K562 (cell line): ENCODE measurements around the gene XYLB. TPM values are rescaled to one million over a fixed set of nuclear protein-coding genes. Genes with fewer than 3 reads are reported as not detected.
A peak's percentile ranks its signal among the peaks of the same experiment; 100 is the strongest.

Experiments used
- HMG20A ChIP-seq: fragments of 450-650 bp; formaldehyde crosslinking; conservative IDR thresholded peaks from 2 replicates; pipeline ENCODE4 v1.4.0; 2020; ENCODE audit warnings: mild to moderate bottlenecking, mixed read lengths
- HNRNPK ChIP-seq: fragments of 200-400 bp; formaldehyde crosslinking; IDR thresholded peaks from one replicate; pipeline ENCODE4 v1.6.1; 2018; ENCODE audit warnings: mild to moderate bottlenecking, low read depth, low read length; ENCODE audit not compliant: poor library complexity, severe bottlenecking
- MCM5 ChIP-seq: fragments of 450-650 bp; IDR thresholded peaks from 2 replicates; pipeline ENCODE4 v1.6.1; 2016; ENCODE audit warnings: low read depth
- NR2C1 ChIP-seq, 2 experiments: fragments of 450-650 bp; IDR thresholded peaks; 2 replicates each; pipeline ENCODE4 v1.6.1; 2017; ENCODE audit warnings: mild to moderate bottlenecking in 2 of 2, antibody characterized with exemption in 1 of 2, inconsistent platforms in 1 of 2, missing compliant biosample characterization in 1 of 2, missing genetic modification characterization in 1 of 2
- NR4A1 ChIP-seq, 2 experiments: fragments of 250-450 bp in 1 of 2; fragments of 450-650 bp in 1 of 2; sonication (Bioruptor Pico) in 1 of 2; IDR thresholded peaks; 2 replicates each; pipeline versions ENCODE4 v1.4.0 to v1.6.1; 2016 to 2020; ENCODE audit warnings: mild to moderate bottlenecking in 2 of 2, missing compliant biosample characterization in 1 of 2, missing genetic modification characterization in 1 of 2, moderate library complexity in 1 of 2
- PHB ChIP-seq: fragments of 250-450 bp; sonication (Bioruptor Pico); IDR thresholded peaks from 2 replicates; pipeline ENCODE4 v1.5.0; 2021
- RNF2 ChIP-seq: sonication (generic); IDR thresholded peaks from 2 replicates; pipeline ENCODE4 v1.6.1; 2016
- SIN3B ChIP-seq: fragments of 450-650 bp; IDR thresholded peaks from 2 replicates; pipeline ENCODE4 v1.6.1; 2017; ENCODE audit warnings: low read depth, mild to moderate bottlenecking, moderate library complexity
- SMAD3 ChIP-seq: fragments of 450-650 bp; formaldehyde crosslinking; conservative IDR thresholded peaks from 2 replicates; pipeline ENCODE4 v1.4.0; 2020; ENCODE audit warnings: mild to moderate bottlenecking
- SP2 ChIP-seq: IDR thresholded peaks from 2 replicates; pipeline ENCODE4 v1.6.1; 2011; ENCODE audit warnings: mild to moderate bottlenecking, low read depth, low read length, moderate library complexity; ENCODE audit not compliant: poor library complexity, severe bottlenecking; ENCODE audit errors: extremely low read depth
- TBP ChIP-seq: optimal IDR thresholded peaks from 2 replicates; pipeline ENCODE3; 2011; ENCODE audit warnings: low read depth, low read length, improper control_type of control experiment
- ZBTB7A ChIP-seq: IDR thresholded peaks from 2 replicates; pipeline ENCODE4 v1.6.1; 2011; ENCODE audit warnings: low read depth, mild to moderate bottlenecking, low read length, moderate library complexity, borderline replicate concordance; ENCODE audit not compliant: control insufficient read depth
- ZFP30 ChIP-seq: fragments of 250-450 bp; sonication (Bioruptor Pico); IDR thresholded peaks from 2 replicates; pipeline ENCODE4 v1.8.0; 2022; ENCODE audit warnings: moderate library complexity, mild to moderate bottlenecking, inconsistent platforms, borderline replicate concordance
- polyA plus RNA-seq, 8 experiments: library from polyadenylated mRNA; depleted of rRNA in 4 of 8; stranded (reverse) in 5 of 8; unstranded in 3 of 8; fragments of >200 nt; fragmentation: Nextera tagmentation in 2 of 8; fragmentation: Illumina TruSeq in 1 of 8; extraction: Ambion mirVana in 2 of 8; extraction: Trizol in 1 of 8; gene quantifications; 2 replicates each; pipeline versions ENCODE4 v1.2.1 to v1.2.3, GENCODE V29; 2011 to 2014; ENCODE audit warnings: inconsistent platforms in 1 of 8, missing spikeins in 1 of 8
- total RNA-seq, 7 experiments: library from RNA; depleted of rRNA in 6 of 7; stranded (reverse); fragments of >200 nt in 6 of 7; fragmentation: Illumina TruSeq in 2 of 7; extraction: Trizol in 2 of 7; gene quantifications; 2 replicates each; pipeline versions ENCODE4 v1.2.1 to v1.2.3, GENCODE V29; 2011 to 2021; ENCODE audit warnings: low replicate concordance in 1 of 7
- TF ChIP-seq, protein P1 (sequence below): fragments of 250-450 bp; sonication (Bioruptor Pico); IDR thresholded peaks from 2 replicates; pipeline ENCODE4 v1.9.0; 2021; ENCODE audit warnings: mild to moderate bottlenecking, inconsistent platforms
- TF ChIP-seq, protein P2 (sequence below), 2 experiments: fragments of 450-650 bp in 1 of 2; sonication (generic) in 1 of 2; formaldehyde crosslinking in 1 of 2; IDR thresholded peaks in 1 of 2; conservative IDR thresholded peaks in 1 of 2; 2 replicates each; pipeline versions ENCODE4 v1.6.1 to v1.8.1; 2016 to 2023; ENCODE audit warnings: mild to moderate bottlenecking in 2 of 2, moderate library complexity in 2 of 2, inconsistent platforms in 1 of 2, missing genetic modification reagents in 1 of 2
- TF ChIP-seq, protein P3 (sequence below): sonication (generic); formaldehyde crosslinking; IDR thresholded peaks from 2 replicates; pipeline ENCODE4 v1.8.0; 2022; ENCODE audit warnings: mild to moderate bottlenecking, missing genetic modification reagents
- TF ChIP-seq, protein P4 (sequence below): IDR thresholded peaks from 3 replicates; pipeline ENCODE4 v1.6.1; 2011; ENCODE audit warnings: borderline replicate concordance, mild to moderate bottlenecking; ENCODE audit not compliant: insufficient read length, insufficient read depth
- TF ChIP-seq, protein P5 (sequence below): fragments of 250-450 bp; sonication (Bioruptor Pico); IDR thresholded peaks from 2 replicates; pipeline ENCODE4 v1.4.0; 2020; ENCODE audit warnings: borderline replicate concordance
- TF ChIP-seq, protein P6 (sequence below): fragments of 250-450 bp; sonication (Bioruptor Pico); IDR thresholded peaks from 2 replicates; pipeline ENCODE4 v1.8.0; 2021; ENCODE audit warnings: borderline replicate concordance, mild to moderate bottlenecking, moderate library complexity; ENCODE audit not compliant: poor library complexity, severe bottlenecking

The XYLB gene
- total and polyA plus RNA-seq, 9 of the 15 experiments (the other 6 are each of a cell fraction or from before 2014, with no cell fraction given), result 4.0 to 20.2 (median 13.2) TPM

DNA sequence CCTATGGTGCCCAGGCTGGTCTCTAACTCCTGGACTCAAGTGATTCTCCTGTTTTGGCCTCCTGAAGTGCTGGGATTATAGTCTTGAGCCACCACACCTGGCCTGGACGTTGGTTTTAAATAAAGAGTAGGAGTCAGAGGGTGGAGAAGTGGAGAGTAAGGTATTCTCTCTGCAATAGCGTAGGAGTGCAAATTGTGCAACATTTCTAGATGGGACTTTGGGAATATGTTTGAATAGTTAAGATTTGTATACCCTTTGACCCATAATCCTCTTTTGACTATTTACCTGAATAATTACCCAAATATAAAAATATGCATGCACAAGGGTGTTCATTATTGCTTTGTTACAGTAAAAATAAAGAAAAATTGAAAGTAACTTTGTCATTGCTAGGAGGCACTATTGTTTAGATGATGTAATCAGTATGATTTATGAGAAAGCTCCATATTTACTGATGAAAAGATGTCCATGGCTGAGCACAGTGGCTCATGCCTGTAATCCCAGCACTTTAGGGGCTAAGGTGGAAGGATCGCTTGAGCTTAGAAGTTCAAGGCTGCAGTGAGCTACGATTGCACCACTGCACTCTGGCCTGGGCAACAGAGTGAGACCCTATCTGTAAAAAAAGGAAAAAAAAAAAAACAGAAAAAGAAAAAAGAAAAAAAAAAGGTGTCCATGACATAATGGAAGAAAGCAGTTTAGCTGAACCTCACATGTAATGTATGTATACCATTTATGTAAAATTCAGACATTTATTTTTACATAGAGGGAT, 15.1 kb upstream of the XYLB start (continued):
- TF ChIP-seq, protein P1, sequence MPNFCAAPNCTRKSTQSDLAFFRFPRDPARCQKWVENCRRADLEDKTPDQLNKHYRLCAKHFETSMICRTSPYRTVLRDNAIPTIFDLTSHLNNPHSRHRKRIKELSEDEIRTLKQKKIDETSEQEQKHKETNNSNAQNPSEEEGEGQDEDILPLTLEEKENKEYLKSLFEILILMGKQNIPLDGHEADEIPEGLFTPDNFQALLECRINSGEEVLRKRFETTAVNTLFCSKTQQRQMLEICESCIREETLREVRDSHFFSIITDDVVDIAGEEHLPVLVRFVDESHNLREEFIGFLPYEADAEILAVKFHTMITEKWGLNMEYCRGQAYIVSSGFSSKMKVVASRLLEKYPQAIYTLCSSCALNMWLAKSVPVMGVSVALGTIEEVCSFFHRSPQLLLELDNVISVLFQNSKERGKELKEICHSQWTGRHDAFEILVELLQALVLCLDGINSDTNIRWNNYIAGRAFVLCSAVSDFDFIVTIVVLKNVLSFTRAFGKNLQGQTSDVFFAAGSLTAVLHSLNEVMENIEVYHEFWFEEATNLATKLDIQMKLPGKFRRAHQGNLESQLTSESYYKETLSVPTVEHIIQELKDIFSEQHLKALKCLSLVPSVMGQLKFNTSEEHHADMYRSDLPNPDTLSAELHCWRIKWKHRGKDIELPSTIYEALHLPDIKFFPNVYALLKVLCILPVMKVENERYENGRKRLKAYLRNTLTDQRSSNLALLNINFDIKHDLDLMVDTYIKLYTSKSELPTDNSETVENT (CRISPR knock-in tag), result no peak
- TF ChIP-seq, protein P2, sequence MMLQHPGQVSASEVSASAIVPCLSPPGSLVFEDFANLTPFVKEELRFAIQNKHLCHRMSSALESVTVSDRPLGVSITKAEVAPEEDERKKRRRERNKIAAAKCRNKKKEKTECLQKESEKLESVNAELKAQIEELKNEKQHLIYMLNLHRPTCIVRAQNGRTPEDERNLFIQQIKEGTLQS (IDR thresholded peaks at IDR 0.05), result peak; percentile 87
- TF ChIP-seq, protein P2 (CRISPR knock-in tag; conservative IDR thresholded peaks at IDR 0.05), result no peak
- no peak for TF ChIP-seq RNF2
- TF ChIP-seq, protein P3, sequence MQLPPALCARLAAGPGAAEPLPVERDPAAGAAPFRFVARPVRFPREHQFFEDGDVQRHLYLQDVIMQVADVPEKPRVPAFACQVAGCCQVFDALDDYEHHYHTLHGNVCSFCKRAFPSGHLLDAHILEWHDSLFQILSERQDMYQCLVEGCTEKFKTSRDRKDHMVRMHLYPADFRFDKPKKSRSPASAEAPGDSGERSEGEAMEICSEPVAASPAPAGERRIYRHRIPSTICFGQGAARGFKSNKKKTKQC, result no peak
- no peak for TF ChIP-seq PHB (CRISPR knock-in tag)
- no peak for TF ChIP-seq NR4A1 (CRISPR knock-in tag; IDR thresholded peaks at IDR 0.05)
- TF ChIP-seq NR4A1 (tag; IDR thresholded peaks at IDR 0.05), result no peak
- no peak for TF ChIP-seq SMAD3 (CRISPR knock-in tag)
- TF ChIP-seq, protein P4, sequence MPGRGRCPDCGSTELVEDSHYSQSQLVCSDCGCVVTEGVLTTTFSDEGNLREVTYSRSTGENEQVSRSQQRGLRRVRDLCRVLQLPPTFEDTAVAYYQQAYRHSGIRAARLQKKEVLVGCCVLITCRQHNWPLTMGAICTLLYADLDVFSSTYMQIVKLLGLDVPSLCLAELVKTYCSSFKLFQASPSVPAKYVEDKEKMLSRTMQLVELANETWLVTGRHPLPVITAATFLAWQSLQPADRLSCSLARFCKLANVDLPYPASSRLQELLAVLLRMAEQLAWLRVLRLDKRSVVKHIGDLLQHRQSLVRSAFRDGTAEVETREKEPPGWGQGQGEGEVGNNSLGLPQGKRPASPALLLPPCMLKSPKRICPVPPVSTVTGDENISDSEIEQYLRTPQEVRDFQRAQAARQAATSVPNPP, result no peak
- TF ChIP-seq ZBTB7A, result no peak
- TF ChIP-seq SIN3B, result no peak
- TF ChIP-seq, protein P5, sequence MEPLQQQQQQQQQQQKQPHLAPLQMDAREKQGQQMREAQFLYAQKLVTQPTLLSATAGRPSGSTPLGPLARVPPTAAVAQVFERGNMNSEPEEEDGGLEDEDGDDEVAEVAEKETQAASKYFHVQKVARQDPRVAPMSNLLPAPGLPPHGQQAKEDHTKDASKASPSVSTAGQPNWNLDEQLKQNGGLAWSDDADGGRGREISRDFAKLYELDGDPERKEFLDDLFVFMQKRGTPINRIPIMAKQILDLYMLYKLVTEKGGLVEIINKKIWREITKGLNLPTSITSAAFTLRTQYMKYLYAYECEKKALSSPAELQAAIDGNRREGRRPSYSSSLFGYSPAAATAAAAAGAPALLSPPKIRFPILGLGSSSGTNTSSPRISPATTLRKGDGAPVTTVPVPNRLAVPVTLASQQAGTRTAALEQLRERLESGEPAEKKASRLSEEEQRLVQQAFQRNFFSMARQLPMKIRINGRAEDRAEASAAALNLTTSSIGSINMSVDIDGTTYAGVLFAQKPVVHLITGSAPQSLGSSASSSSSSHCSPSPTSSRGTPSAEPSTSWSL, result no peak
- TF ChIP-seq HMG20A (CRISPR knock-in tag), result no peak
- TF ChIP-seq, protein P6, sequence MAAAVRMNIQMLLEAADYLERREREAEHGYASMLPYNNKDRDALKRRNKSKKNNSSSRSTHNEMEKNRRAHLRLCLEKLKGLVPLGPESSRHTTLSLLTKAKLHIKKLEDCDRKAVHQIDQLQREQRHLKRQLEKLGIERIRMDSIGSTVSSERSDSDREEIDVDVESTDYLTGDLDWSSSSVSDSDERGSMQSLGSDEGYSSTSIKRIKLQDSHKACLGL (CRISPR knock-in tag), result no peak
- TF ChIP-seq SP2, result no peak
- TF ChIP-seq NR2C1 (IDR thresholded peaks at IDR 0.05), result no peak
- TF ChIP-seq NR2C1 (tag; IDR thresholded peaks at IDR 0.05), result peak; percentile 55
- no peak for TF ChIP-seq HNRNPK
- no peak for TF ChIP-seq ZFP30 (CRISPR knock-in tag)
- TF ChIP-seq TBP, result no peak
- TF ChIP-seq MCM5, result no peak
